Epidermal melanocyte (primary cell): Measurements from ENCODE around the gene KDM6B.
A peak's percentile ranks its signal among the peaks of the same experiment; 100 is the strongest.

ENCODE experiments used
- DNase-seq: peaks from one replicate; pipeline ENCODE4 v3.0.0; 2011; ENCODE audit warnings: low spot score; ENCODE audit not compliant: insufficient read length

The KDM6B gene

GRCh38 chr17:7839190-7839875 lies 5.3 kb downstream of the KDM6B start:
- DNase-seq: no peak

GRCh38 chr17:7839876-7840261 lies 5.9 kb downstream of the KDM6B start:
- DNase-seq: no peak

- no peak for DNase-seq
Measured at GRCh38 chr17:7840441-7840840, 6.4 kb downstream of the KDM6B start.

GRCh38 chr17:7840875-7841274 lies 6.9 kb downstream of the KDM6B start:
- no peak for DNase-seq

- DNase-seq: peak; percentile 64
Measured at GRCh38 chr17:7841396-7841914, 7.4 kb downstream of the KDM6B start.

GRCh38 chr17:7841915-7842379 lies 7.9 kb downstream of the KDM6B start:
- DNase-seq: peak; percentile 90

GRCh38 chr17:7842380-7843256 lies 8.6 kb downstream of the KDM6B start:
- DNase-seq: no peak

- DNase-seq: no peak
Measured at GRCh38 chr17:7843257-7843535, 9.2 kb downstream of the KDM6B start.

- DNase-seq: peak; percentile 61
Measured at GRCh38 chr17:7843536-7844291, 9.7 kb downstream of the KDM6B start.

GRCh38 chr17:7844292-7845154 lies 10.5 kb downstream of the KDM6B start:
- peak; percentile 99 for DNase-seq

- no peak for DNase-seq
Measured at GRCh38 chr17:7845359-7846062, 11.5 kb downstream of the KDM6B start.

GRCh38 chr17:7846063-7846735 lies 12.2 kb downstream of the KDM6B start:
- no peak for DNase-seq

GRCh38 chr17:7846765-7847661 lies 13.0 kb downstream of the KDM6B start:
- DNase-seq: no peak

GRCh38 chr17:7848131-7848579 lies 14.1 kb downstream of the KDM6B start:
- no peak for DNase-seq

- no peak for DNase-seq
Measured at GRCh38 chr17:7848739-7849129, 14.7 kb downstream of the KDM6B start.

GRCh38 chr17:7849130-7849750 lies 15.2 kb downstream of the KDM6B start:
- no peak for DNase-seq

- DNase-seq: no peak
Measured at GRCh38 chr17:7849751-7850504, 15.9 kb downstream of the KDM6B start.
